DND-41 (cell line): ENCODE results near the gene TMEM63C.

Source experiments
- EZH2 ChIP-seq: IDR thresholded peaks from 3 replicates; pipeline ENCODE4 v1.6.1; 2012; ENCODE audit warnings: borderline replicate concordance, low read depth, mild to moderate bottlenecking, moderate library complexity, low read length, inconsistent platforms; ENCODE audit not compliant: severe bottlenecking
- TF ChIP-seq, protein P1 (sequence below): IDR thresholded peaks from 2 replicates; pipeline ENCODE4 v1.5.1; 2012; ENCODE audit warnings: borderline replicate concordance, low read length, moderate library complexity, mild to moderate bottlenecking; ENCODE audit not compliant: poor library complexity, severe bottlenecking; ENCODE audit errors: extremely low read depth

DNA sequence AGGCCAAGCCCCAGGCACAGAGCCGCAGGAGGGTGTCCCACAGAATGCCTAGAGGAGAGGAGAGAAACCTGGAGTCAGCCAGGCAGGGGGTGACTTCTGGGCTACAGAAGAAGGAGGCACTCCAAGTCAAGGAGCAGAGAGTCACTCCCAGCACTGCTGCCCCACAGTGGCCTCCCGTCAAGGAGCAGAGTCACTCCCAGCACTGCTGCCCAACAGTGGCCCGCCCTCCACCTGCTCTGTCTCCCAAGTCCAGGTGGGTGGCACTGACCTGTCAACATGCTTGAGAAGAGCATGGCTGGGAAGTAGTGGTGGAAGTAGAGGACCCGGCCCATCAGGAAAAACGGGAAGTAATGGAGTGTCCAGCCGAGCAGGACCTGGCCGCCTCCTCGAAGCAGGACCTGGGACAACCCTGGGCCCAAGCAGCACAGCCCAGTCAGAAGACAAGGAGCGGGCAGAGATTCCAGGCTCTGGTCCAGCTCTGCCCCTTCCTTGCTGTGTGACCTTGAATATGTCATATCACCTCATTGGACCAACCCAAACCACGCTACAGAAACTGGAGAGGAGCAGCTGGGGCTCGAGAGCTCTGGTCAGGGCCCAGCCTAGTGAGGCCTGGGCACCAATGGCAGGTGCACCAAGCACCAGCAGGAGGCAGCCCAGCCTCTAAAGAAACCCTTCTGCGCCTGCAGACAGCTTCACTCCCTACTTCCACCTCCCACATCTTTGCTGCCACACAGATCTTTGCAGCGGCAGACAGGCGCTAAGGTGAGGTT lies 97.0 kb downstream of the TMEM63C start:
- TF ChIP-seq EZH2 = no peak
- TF ChIP-seq, protein P1, sequence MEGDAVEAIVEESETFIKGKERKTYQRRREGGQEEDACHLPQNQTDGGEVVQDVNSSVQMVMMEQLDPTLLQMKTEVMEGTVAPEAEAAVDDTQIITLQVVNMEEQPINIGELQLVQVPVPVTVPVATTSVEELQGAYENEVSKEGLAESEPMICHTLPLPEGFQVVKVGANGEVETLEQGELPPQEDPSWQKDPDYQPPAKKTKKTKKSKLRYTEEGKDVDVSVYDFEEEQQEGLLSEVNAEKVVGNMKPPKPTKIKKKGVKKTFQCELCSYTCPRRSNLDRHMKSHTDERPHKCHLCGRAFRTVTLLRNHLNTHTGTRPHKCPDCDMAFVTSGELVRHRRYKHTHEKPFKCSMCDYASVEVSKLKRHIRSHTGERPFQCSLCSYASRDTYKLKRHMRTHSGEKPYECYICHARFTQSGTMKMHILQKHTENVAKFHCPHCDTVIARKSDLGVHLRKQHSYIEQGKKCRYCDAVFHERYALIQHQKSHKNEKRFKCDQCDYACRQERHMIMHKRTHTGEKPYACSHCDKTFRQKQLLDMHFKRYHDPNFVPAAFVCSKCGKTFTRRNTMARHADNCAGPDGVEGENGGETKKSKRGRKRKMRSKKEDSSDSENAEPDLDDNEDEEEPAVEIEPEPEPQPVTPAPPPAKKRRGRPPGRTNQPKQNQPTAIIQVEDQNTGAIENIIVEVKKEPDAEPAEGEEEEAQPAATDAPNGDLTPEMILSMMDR = peak; percentile 17
